ENCODE results near the gene HYPK.
"Not testable (repeated sequence)": the region's sequence is repeated elsewhere in the genome, so short reads cannot be mapped to it uniquely, and the experiment has no call there.

Gene HYPK

GRCh38 chr15:43826508-43827341 is 26.3 kb downstream of the HYPK start, which contains the start of gene WDR76:
Gene WDR76 (plus strand): TSS chr15:43827002. CDS start chr15:43827033, 31 bp downstream.
- Histone ChIP-seq H3K27me3 (ENCODE audit: insufficient read depth, low read length) (peaks cover 15% of the 10 kb centered on the region; the same call in 1 of the 2 replicates), H3K4me1 (ENCODE audit: insufficient read depth, low read length) (no peaks in the 10 kb centered on the region), H3K36me3 (ENCODE audit: insufficient read depth, low read depth, low read length) (peaks cover 9% of the 10 kb centered on the region; the same call in 1 of the 2 replicates), H3K9me3 (ENCODE audit: insufficient read depth, low read depth, low read length) (no peaks in the 10 kb centered on the region), H3K4me3 (ENCODE audit: low read length) (peak within 1 kb of the TSS; percentile 79), H3K27ac (ENCODE audit: low read length) (no peak within 1 kb of the TSS), H3K9ac (ENCODE audit: low read depth, low read length) (peak within 1 kb of the TSS; percentile 86)

- H3K27me3 ChIP-seq (ENCODE audit: insufficient read depth, low read length), result peaks cover 15% of the 10 kb centered on the region; the same call in 1 of the 2 replicates
- peak overlapping the region; percentile 79; the same call in 1 of the 2 replicates for H3K4me3 ChIP-seq (ENCODE audit: low read length)
- H3K4me1 ChIP-seq (ENCODE audit: insufficient read depth, low read length), result no peaks in the 10 kb centered on the region
- peak overlapping the region; percentile 86 for H3K9ac ChIP-seq (ENCODE audit: low read depth, low read length)
- no peaks in the 10 kb centered on the region for H3K9me3 ChIP-seq (ENCODE audit: insufficient read depth, low read depth, low read length)
- H3K36me3 ChIP-seq (ENCODE audit: insufficient read depth, low read depth, low read length), result peaks cover 9% of the 10 kb centered on the region; the same call in 1 of the 2 replicates
- no peak overlapping the region for H3K27ac ChIP-seq (ENCODE audit: low read length)
Measured at GRCh38 chr15:43828061-43828657, 27.8 kb downstream of the HYPK start.

GRCh38 chr15:43829951-43830540 is 29.6 kb downstream of the HYPK start:
- H3K9me3 ChIP-seq (ENCODE audit: insufficient read depth, low read depth, low read length); H3K4me1 ChIP-seq (ENCODE audit: insufficient read depth, low read length); H3K9ac ChIP-seq (ENCODE audit: low read depth, low read length); H3K27ac ChIP-seq (ENCODE audit: low read length); H3K4me3 ChIP-seq (ENCODE audit: low read length): not testable (repeated sequence)
- peaks cover 16% of the 10 kb centered on the region for H3K36me3 ChIP-seq (ENCODE audit: insufficient read depth, low read depth, low read length)
- H3K27me3 ChIP-seq (ENCODE audit: insufficient read depth, low read length), result peaks cover 12% of the 10 kb centered on the region; the same call in 1 of the 2 replicates

DNA sequence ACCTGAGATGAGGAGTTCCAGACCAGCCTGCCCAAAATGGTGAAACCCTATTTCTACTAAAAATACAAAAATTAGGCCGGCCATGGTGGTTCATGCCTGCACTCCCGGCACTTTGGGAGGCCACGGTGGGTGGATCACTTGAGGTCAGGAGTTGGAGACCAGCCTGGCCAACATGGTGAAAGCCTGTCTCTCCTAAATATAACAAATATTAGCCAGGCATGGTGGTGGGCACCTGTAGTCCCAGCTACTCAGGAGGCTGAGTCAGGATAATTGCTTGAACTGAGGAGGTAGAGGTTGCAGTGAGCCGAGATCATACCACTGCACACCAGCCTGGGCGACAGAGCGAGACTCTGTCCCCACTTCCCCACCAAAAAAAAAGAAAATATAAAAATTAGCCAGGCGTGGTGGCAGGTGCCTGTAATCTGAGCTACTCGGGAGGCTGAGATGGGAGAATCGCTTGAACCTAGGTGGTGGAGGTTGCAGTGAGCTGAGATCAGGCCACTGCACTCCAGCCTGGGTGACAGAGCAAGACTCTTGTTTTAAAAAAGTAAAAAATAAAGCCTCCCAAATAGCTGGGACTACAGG is 30.4 kb downstream of the HYPK start:
- H3K27me3 ChIP-seq (ENCODE audit: insufficient read depth, low read length); H3K4me3 ChIP-seq (ENCODE audit: low read length); H3K9me3 ChIP-seq (ENCODE audit: insufficient read depth, low read depth, low read length); H3K4me1 ChIP-seq (ENCODE audit: insufficient read depth, low read length); H3K27ac ChIP-seq (ENCODE audit: low read length); H3K9ac ChIP-seq (ENCODE audit: low read depth, low read length): not testable (repeated sequence)
- peaks cover 17% of the 10 kb centered on the region for H3K36me3 ChIP-seq (ENCODE audit: insufficient read depth, low read depth, low read length)

DNA sequence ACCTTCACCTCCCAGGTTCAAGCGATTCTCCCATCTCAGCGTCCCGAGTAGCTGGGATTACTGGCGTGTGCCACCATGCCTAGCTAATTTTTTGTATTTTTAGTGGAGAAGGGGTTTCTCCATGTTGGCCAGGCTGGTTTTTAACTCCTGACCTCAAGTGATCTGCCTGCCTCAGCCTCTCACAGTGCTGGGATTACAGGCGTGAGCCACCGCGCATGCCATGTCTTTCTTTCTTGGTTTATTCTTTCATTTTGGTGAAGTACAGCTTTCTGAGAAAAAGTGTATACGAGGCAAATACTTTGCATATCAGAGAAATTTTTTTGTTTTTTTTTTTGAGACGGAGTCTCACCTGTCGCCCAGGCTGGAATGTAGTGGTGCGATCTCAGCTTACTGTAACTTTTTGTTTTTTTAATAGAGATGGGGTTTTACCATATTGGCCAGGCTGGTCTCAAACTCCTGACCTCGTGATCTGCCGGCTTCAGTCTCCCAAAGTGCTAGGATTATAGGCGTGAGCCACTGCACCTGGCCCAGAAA is 31.2 kb downstream of the HYPK start:
- H3K27ac ChIP-seq (ENCODE audit: low read length); H3K9me3 ChIP-seq (ENCODE audit: insufficient read depth, low read depth, low read length); H3K9ac ChIP-seq (ENCODE audit: low read depth, low read length); H3K4me1 ChIP-seq (ENCODE audit: insufficient read depth, low read length); H3K4me3 ChIP-seq (ENCODE audit: low read length); H3K27me3 ChIP-seq (ENCODE audit: insufficient read depth, low read length): not testable (repeated sequence)
- H3K36me3 ChIP-seq (ENCODE audit: insufficient read depth, low read depth, low read length), result peaks cover 25% of the 10 kb centered on the region

DNA sequence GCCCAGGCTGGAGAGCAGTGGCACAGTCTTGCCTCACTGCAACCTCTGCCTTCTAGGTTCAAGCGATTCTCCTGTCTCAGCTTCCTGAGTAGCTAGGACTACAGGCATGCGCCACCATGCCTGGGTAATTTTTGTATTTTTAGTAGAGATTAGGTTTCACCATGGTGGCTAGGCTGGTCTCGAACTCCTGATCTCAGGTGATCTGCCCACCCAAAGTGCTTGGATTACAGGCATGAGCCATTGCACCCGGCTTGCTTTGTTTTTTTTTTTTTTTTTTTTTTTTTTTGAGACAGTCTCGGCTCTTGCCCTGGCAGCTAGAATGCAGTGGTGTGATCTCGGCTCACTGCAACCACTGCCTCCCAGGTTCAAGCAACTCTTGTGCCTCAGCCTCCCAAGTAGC is 32.1 kb downstream of the HYPK start:
- not testable (repeated sequence) for H3K9ac ChIP-seq (ENCODE audit: low read depth, low read length); H3K9me3 ChIP-seq (ENCODE audit: insufficient read depth, low read depth, low read length); H3K27me3 ChIP-seq (ENCODE audit: insufficient read depth, low read length); H3K4me1 ChIP-seq (ENCODE audit: insufficient read depth, low read length); H3K4me3 ChIP-seq (ENCODE audit: low read length); H3K27ac ChIP-seq (ENCODE audit: low read length)
- H3K36me3 ChIP-seq (ENCODE audit: insufficient read depth, low read depth, low read length), result peaks cover 34% of the 10 kb centered on the region

DNA sequence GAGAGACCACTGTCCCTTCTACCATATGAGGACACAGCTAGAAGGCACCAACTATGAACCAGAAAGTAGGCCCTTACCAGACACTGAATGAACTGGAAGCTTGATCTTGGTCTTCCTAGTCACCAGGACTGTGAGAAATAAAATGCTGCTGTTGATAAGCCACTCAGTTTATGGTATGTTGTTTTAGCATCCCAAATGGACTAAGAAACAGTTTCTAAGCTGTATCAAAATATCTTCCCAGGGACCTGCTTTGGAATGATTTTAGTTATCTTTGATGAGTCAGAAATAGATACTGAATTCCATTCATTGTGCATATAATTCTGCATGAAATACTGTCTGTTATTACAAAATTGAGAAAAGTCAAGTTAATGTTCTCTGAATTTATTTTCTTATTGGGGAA is 45.0 kb downstream of the HYPK start:
- Histone ChIP-seq H3K4me1 (ENCODE audit: insufficient read depth, low read length) (no peaks in the 10 kb centered on the region), H3K9me3 (ENCODE audit: insufficient read depth, low read depth, low read length) (no peaks in the 10 kb centered on the region), H3K4me3 (ENCODE audit: low read length) (no peak overlapping the region), H3K9ac (ENCODE audit: low read depth, low read length) (no peak overlapping the region), H3K36me3 (ENCODE audit: insufficient read depth, low read depth, low read length) (peaks cover 46% of the 10 kb centered on the region), H3K27me3 (ENCODE audit: insufficient read depth, low read length) (no peaks in the 10 kb centered on the region), H3K27ac (ENCODE audit: low read length) (no peak overlapping the region)

GRCh38 chr15:43851251-43851650 is 50.9 kb downstream of the HYPK start:
- Histone ChIP-seq H3K36me3 (ENCODE audit: insufficient read depth, low read depth, low read length) (peaks cover 39% of the 10 kb centered on the region), H3K27ac (ENCODE audit: low read length) (no peak overlapping the region)

GRCh38 chr15:43852607-43853006 is 52.2 kb downstream of the HYPK start:
- H3K9ac ChIP-seq (ENCODE audit: low read depth, low read length), result no peak overlapping the region
- H3K27ac ChIP-seq (ENCODE audit: low read length), result no peak overlapping the region
- no peaks in the 10 kb centered on the region for H3K9me3 ChIP-seq (ENCODE audit: insufficient read depth, low read depth, low read length)
- no peaks in the 10 kb centered on the region for H3K27me3 ChIP-seq (ENCODE audit: insufficient read depth, low read length)
- H3K4me1 ChIP-seq (ENCODE audit: insufficient read depth, low read length), result no peaks in the 10 kb centered on the region
- H3K36me3 ChIP-seq (ENCODE audit: insufficient read depth, low read depth, low read length), result peaks cover 42% of the 10 kb centered on the region
- H3K4me3 ChIP-seq (ENCODE audit: low read length), result no peak overlapping the region

More at GRCh38 chr15:43851251-43851650, 50.9 kb downstream of the HYPK start:
- Histone ChIP-seq H3K4me1 (ENCODE audit: insufficient read depth, low read length) (no peaks in the 10 kb centered on the region), H3K9me3 (ENCODE audit: insufficient read depth, low read depth, low read length) (no peaks in the 10 kb centered on the region), H3K27me3 (ENCODE audit: insufficient read depth, low read length) (no peaks in the 10 kb centered on the region), H3K9ac (ENCODE audit: low read depth, low read length) (no peak overlapping the region), H3K4me3 (ENCODE audit: low read length) (no peak overlapping the region)

All from iPS-20b (cell line).